GM12892 (cell line): ENCODE data around the gene FCER1G.

Experiments
- POLR2A ChIP-seq: IDR thresholded peaks from 2 replicates; pipeline ENCODE4 v1.6.1; 2011; ENCODE audit warnings: low read depth, low read length, control low read depth
- TAF1 ChIP-seq: IDR thresholded peaks from 2 replicates; pipeline ENCODE4 v1.6.1; 2011; ENCODE audit warnings: low read depth, mild to moderate bottlenecking, control low read depth, low read length, borderline replicate concordance

- TF ChIP-seq POLR2A, result no peak
- TF ChIP-seq TAF1, result no peak
Observed at GRCh38 chr1:161227196-161227871, 12.2 kb downstream of the FCER1G start.
